Osteoblast (primary cell): ENCODE measurements around the gene MAST3. TPM values are rescaled to one million over a fixed set of nuclear protein-coding genes. Genes with fewer than 3 reads are reported as not detected.

Experiments used
- DNase-seq: peaks from one replicate; pipeline ENCODE4 v3.0.0; 2011; ENCODE audit warnings: low spot score, mixed read lengths; ENCODE audit not compliant: insufficient read length; ENCODE audit errors: missing footprints
- H2AFZ ChIP-seq: 2 replicates; pipeline ENCODE4 v1.6.0; 2011; ENCODE audit warnings: mild to moderate bottlenecking, low read length
- H3K27ac ChIP-seq: 2 replicates; pipeline ENCODE4 v1.5.1; 2011; ENCODE audit warnings: mild to moderate bottlenecking, low read depth, low read length, moderate library complexity
- H3K27me3 ChIP-seq: 2 replicates; pipeline ENCODE4 v1.6.0; 2012; ENCODE audit warnings: mild to moderate bottlenecking, control low read depth, inconsistent platforms, low read length, moderate library complexity; ENCODE audit not compliant: insufficient read depth
- H3K36me3 ChIP-seq: 2 replicates; pipeline ENCODE4 v1.5.1; 2011; ENCODE audit warnings: mild to moderate bottlenecking, low read length, control low read depth, moderate library complexity; ENCODE audit not compliant: insufficient read depth
- H3K4me1 ChIP-seq: 2 replicates; pipeline ENCODE4 v1.5.1; 2011; ENCODE audit warnings: mild to moderate bottlenecking, low read length, control low read depth, moderate library complexity; ENCODE audit not compliant: insufficient read depth
- H3K4me2 ChIP-seq: 2 replicates; pipeline ENCODE4 v1.6.0; 2011; ENCODE audit warnings: mild to moderate bottlenecking, low read length; ENCODE audit not compliant: insufficient read depth
- H3K4me3 ChIP-seq: fragments of 200-600 bp; sonication (generic); 3 replicates; pipeline ENCODE4 v1.5.1; 2012; ENCODE audit warnings: mild to moderate bottlenecking, low read length, inconsistent platforms; ENCODE audit not compliant: insufficient read depth
- H3K79me2 ChIP-seq: 2 replicates; pipeline ENCODE4 v1.6.0; 2012; ENCODE audit warnings: mild to moderate bottlenecking, low read length, control low read depth, inconsistent platforms; ENCODE audit not compliant: insufficient read depth
- H3K9me3 ChIP-seq: 2 replicates; pipeline ENCODE4 v1.5.1; 2011; ENCODE audit warnings: low read depth, low read length, control low read depth
- H4K20me1 ChIP-seq: 2 replicates; pipeline ENCODE4 v1.6.0; 2012; ENCODE audit warnings: mild to moderate bottlenecking, low read length, control low read depth; ENCODE audit not compliant: insufficient read depth
- CTCF ChIP-seq: IDR thresholded peaks from 2 replicates; pipeline ENCODE4 v1.5.1; 2011; ENCODE audit warnings: mild to moderate bottlenecking, low read depth, low read length, moderate library complexity; ENCODE audit errors: extremely low read depth
- total RNA-seq: library from RNA; depleted of rRNA; stranded (reverse); fragments of >200 nt; gene quantifications from 2 replicates; pipeline ENCODE4 v1.2.3, GENCODE V29; 2012

Gene MAST3
- total RNA-seq, 1 donor, result 5.4 TPM

- no peaks in the 10 kb centered on the region for H3K9me3 ChIP-seq
- peaks cover 3% of the 10 kb centered on the region for H3K79me2 ChIP-seq
- peak; percentile 98 for DNase-seq
- peak within 1 kb of the TSS; percentile 100 for H3K4me2 ChIP-seq
- no peaks in the 10 kb centered on the region for H4K20me1 ChIP-seq
- peaks cover 19% of the 10 kb centered on the region for H3K4me1 ChIP-seq
- no peaks in the 10 kb centered on the region for H3K27me3 ChIP-seq
- H2AFZ ChIP-seq, result peak within 1 kb of the TSS; percentile 91
- peaks cover 9% of the 10 kb centered on the region for H3K36me3 ChIP-seq
- TF ChIP-seq CTCF, result no peak
- H3K4me3 ChIP-seq, result peak within 1 kb of the TSS; percentile 90
- H3K27ac ChIP-seq, result peak within 1 kb of the TSS; percentile 95
These were observed 95.3 kb downstream of the MAST3 start, which contains the start of gene MPV17L2 for GRCh38 chr19:18192673-18193387. TSS of gene MPV17L2 (plus strand) at chr19:18193218. CDS start at chr19:18193282, 64 bp downstream.

GRCh38 chr19:18193388-18194180, 96.0 kb downstream of the MAST3 start:
- no peak for TF ChIP-seq CTCF
- peak; percentile 72 for DNase-seq
- Histone ChIP-seq H3K27me3 (no peaks in the 10 kb centered on the region), H2AFZ (peak overlapping the region; percentile 23), H3K27ac (peak overlapping the region; percentile 70), H3K4me2 (peak overlapping the region; percentile 96), H3K4me3 (peak overlapping the region; percentile 82), H3K36me3 (peaks cover 15% of the 10 kb centered on the region), H3K79me2 (peaks cover 3% of the 10 kb centered on the region), H3K9me3 (no peaks in the 10 kb centered on the region), H3K4me1 (peaks cover 19% of the 10 kb centered on the region), H4K20me1 (no peaks in the 10 kb centered on the region)

- H3K4me3 ChIP-seq, result peak overlapping the region; percentile 82
- H3K4me1 ChIP-seq, result peaks cover 19% of the 10 kb centered on the region
- DNase-seq, result no peak
- H4K20me1 ChIP-seq, result no peaks in the 10 kb centered on the region
- H3K27ac ChIP-seq, result peak overlapping the region; percentile 70
- no peaks in the 10 kb centered on the region for H3K27me3 ChIP-seq
- H3K9me3 ChIP-seq, result no peaks in the 10 kb centered on the region
- no peak for TF ChIP-seq CTCF
- H3K36me3 ChIP-seq, result peaks cover 15% of the 10 kb centered on the region
- H2AFZ ChIP-seq, result no peak overlapping the region
- peak overlapping the region; percentile 96 for H3K4me2 ChIP-seq
- H3K79me2 ChIP-seq, result peaks cover 3% of the 10 kb centered on the region
These were observed 96.6 kb downstream of the MAST3 start for GRCh38 chr19:18194181-18194530.
